OCI-LY3 (cell line): Measurements from ENCODE around the gene RBMS3.

Experiments used
- H2AFZ ChIP-seq: fragments of 200-600, 300-600 bp; shearing (Covaris generic); 2 replicates; pipeline ENCODE4 v1.6.0; 2014; ENCODE audit warnings: antibody characterized with exemption, low read depth, low read length
- H3K27ac ChIP-seq: fragments of 200-600, 300-600 bp; sonication (generic); 2 replicates; pipeline ENCODE4 v1.5.1; 2014; ENCODE audit warnings: mild to moderate bottlenecking, low read length, moderate library complexity, mixed read lengths
- H3K27me3 ChIP-seq: fragments of 200-600, 300-600 bp; sonication (generic); 2 replicates; pipeline ENCODE4 v1.6.1; 2014; ENCODE audit warnings: low read depth, low read length, mixed read lengths
- H3K36me3 ChIP-seq: fragments of 200-600, 300-600 bp; sonication (generic); replicated peaks from 2 replicates; pipeline ENCODE3; 2014; ENCODE audit warnings: low read depth, low read length, mixed read lengths
- H3K4me1 ChIP-seq: fragments of 300-600, 200-600 bp; sonication (generic); 2 replicates; pipeline ENCODE4 v1.6.1; 2014; ENCODE audit warnings: low read length, mixed read lengths
- H3K4me2 ChIP-seq: fragments of 200-600, 300-600 bp; sonication (generic); 2 replicates; pipeline ENCODE4 v1.6.1; 2014; ENCODE audit warnings: low read length, mixed read lengths
- H3K4me3 ChIP-seq: fragments of 300-600, 200-600 bp; sonication (generic); 2 replicates; pipeline ENCODE4 v1.5.1; 2014; ENCODE audit warnings: antibody characterized with exemption, mild to moderate bottlenecking, low read length, moderate library complexity
- H3K79me2 ChIP-seq: fragments of 300-600, 200-600 bp; shearing (Covaris generic); 2 replicates; pipeline ENCODE4 v1.6.1; 2014; ENCODE audit warnings: mild to moderate bottlenecking, low read length, mixed read lengths
- H3K9ac ChIP-seq: fragments of 300-600, 200-600 bp; shearing (Covaris generic); 2 replicates; pipeline ENCODE4 v1.6.0; 2014; ENCODE audit warnings: mild to moderate bottlenecking, low read length, moderate library complexity
- H3K9me3 ChIP-seq: fragments of 200-600, 300-600 bp; shearing (Covaris generic); 2 replicates; pipeline ENCODE4 v1.6.1; 2014; ENCODE audit warnings: low read length, mixed read lengths; ENCODE audit not compliant: insufficient read depth
- H4K20me1 ChIP-seq: fragments of 200-600, 300-600 bp; sonication (generic); 2 replicates; pipeline ENCODE4 v1.6.1; 2016; ENCODE audit warnings: low read length, mixed read lengths; ENCODE audit not compliant: insufficient read depth
- CTCF ChIP-seq: fragments of 200-600, 300-600 bp; sonication (generic); IDR thresholded peaks from 2 replicates; pipeline ENCODE4 v1.5.1; 2014; ENCODE audit warnings: antibody characterized with exemption, low read length, low read depth
- EZH2phosphoT487 ChIP-seq: fragments of 200-600 bp; shearing (Covaris generic); IDR thresholded peaks from 2 replicates; pipeline ENCODE4 v1.6.1; 2018; ENCODE audit warnings: antibody characterized with exemption, mixed run types, low read depth

RBMS3 gene

GRCh38 chr3:29261119-29261518 is 19.8 kb upstream of the RBMS3 start:
- H3K36me3 ChIP-seq = no peaks in the 10 kb centered on the region
- no peak for TF ChIP-seq EZH2phosphoT487
- no peak for TF ChIP-seq CTCF
- no peak overlapping the region for H3K9ac ChIP-seq
- H3K79me2 ChIP-seq = no peaks in the 10 kb centered on the region
- peaks cover 10% of the 10 kb centered on the region for H3K4me1 ChIP-seq
- H3K27ac ChIP-seq = no peak overlapping the region
- no peak overlapping the region for H3K4me3 ChIP-seq
- no peak overlapping the region for H2AFZ ChIP-seq
- H3K27me3 ChIP-seq = peaks cover 33% of the 10 kb centered on the region
- no peak overlapping the region for H3K4me2 ChIP-seq
- no peaks in the 10 kb centered on the region for H3K9me3 ChIP-seq
- H4K20me1 ChIP-seq = no peaks in the 10 kb centered on the region

- H3K36me3 ChIP-seq = no peaks in the 10 kb centered on the region
- H3K79me2 ChIP-seq = no peaks in the 10 kb centered on the region
- no peak overlapping the region for H2AFZ ChIP-seq
- H3K27ac ChIP-seq = no peak overlapping the region
- no peak overlapping the region for H3K9ac ChIP-seq
- H4K20me1 ChIP-seq = no peaks in the 10 kb centered on the region
- TF ChIP-seq EZH2phosphoT487 = no peak
- no peak for TF ChIP-seq CTCF
- H3K4me2 ChIP-seq = no peak overlapping the region
- no peaks in the 10 kb centered on the region for H3K9me3 ChIP-seq
- H3K27me3 ChIP-seq = peaks cover 14% of the 10 kb centered on the region
- H3K4me3 ChIP-seq = no peak overlapping the region
- no peaks in the 10 kb centered on the region for H3K4me1 ChIP-seq
Observed at GRCh38 chr3:29263476-29263875, 17.4 kb upstream of the RBMS3 start.

GRCh38 chr3:29265509-29266072 is 15.3 kb upstream of the RBMS3 start:
- Histone ChIP-seq H3K9me3 (no peaks in the 10 kb centered on the region), H3K4me2 (no peak overlapping the region), H3K27me3 (peaks cover 2% of the 10 kb centered on the region; the same call in 1 of the 2 replicates), H3K4me1 (no peaks in the 10 kb centered on the region), H3K36me3 (no peaks in the 10 kb centered on the region), H3K4me3 (no peak overlapping the region), H3K9ac (no peak overlapping the region), H2AFZ (no peak overlapping the region), H3K79me2 (no peaks in the 10 kb centered on the region), H4K20me1 (no peaks in the 10 kb centered on the region), H3K27ac (no peak overlapping the region)
- no peak for TF ChIP-seq CTCF
- no peak for TF ChIP-seq EZH2phosphoT487

- Histone ChIP-seq H3K4me1 (no peaks in the 10 kb centered on the region), H3K27me3 (0 out of 2 replicates have a peak, but pooled peaks cover 2% of the 10 kb centered on the region), H3K4me3 (no peak overlapping the region), H3K27ac (no peak overlapping the region), H3K4me2 (no peak overlapping the region), H3K36me3 (no peaks in the 10 kb centered on the region), H3K79me2 (no peaks in the 10 kb centered on the region), H4K20me1 (no peaks in the 10 kb centered on the region), H3K9me3 (no peaks in the 10 kb centered on the region), H3K9ac (no peak overlapping the region), H2AFZ (no peak overlapping the region)
- no peak for TF ChIP-seq EZH2phosphoT487
- no peak for TF ChIP-seq CTCF
Observed at GRCh38 chr3:29267226-29267625, 13.6 kb upstream of the RBMS3 start.
